AG04449 (cell line): ENCODE measurements around the gene MRFAP1L1.
"Not testable (repeated sequence)": the region's sequence is repeated elsewhere in the genome, so short reads cannot be mapped to it uniquely, and the experiment has no call there.

Experiments used
- CTCF ChIA-PET: fragments of 350-600 bp; formaldehyde crosslinking; extraction: SDS; loops from one replicate; lab custom pipeline; 2021; ENCODE audit warnings: antibody characterized with exemption; lab: Yijun Ruan, JAX
- POLR2A ChIA-PET: fragments of 400-600, 350-600 bp; formaldehyde crosslinking; extraction: SDS; loops from one replicate; lab custom pipeline; 2020; ENCODE audit warnings: antibody characterized with exemption, inconsistent platforms; lab: Yijun Ruan, JAX
- DNase-seq: peaks from one replicate; pipeline ENCODE4 v3.0.0-alpha.2; 2010; ENCODE audit warnings: low read depth, low spot score
- H3K4me3 ChIP-seq: 2 replicates; pipeline ENCODE4 v1.5.1; 2011; ENCODE audit warnings: low read depth, mild to moderate bottlenecking, control low read depth, low read length
- TF ChIP-seq, protein P1 (sequence below): IDR thresholded peaks from one replicate; pipeline ENCODE4 v1.5.1; 2011; ENCODE audit warnings: mild to moderate bottlenecking, moderate library complexity, low read length, control low read depth, inconsistent platforms; ENCODE audit not compliant: insufficient read depth; ENCODE audit errors: missing control alignments

Gene MRFAP1L1

DNA sequence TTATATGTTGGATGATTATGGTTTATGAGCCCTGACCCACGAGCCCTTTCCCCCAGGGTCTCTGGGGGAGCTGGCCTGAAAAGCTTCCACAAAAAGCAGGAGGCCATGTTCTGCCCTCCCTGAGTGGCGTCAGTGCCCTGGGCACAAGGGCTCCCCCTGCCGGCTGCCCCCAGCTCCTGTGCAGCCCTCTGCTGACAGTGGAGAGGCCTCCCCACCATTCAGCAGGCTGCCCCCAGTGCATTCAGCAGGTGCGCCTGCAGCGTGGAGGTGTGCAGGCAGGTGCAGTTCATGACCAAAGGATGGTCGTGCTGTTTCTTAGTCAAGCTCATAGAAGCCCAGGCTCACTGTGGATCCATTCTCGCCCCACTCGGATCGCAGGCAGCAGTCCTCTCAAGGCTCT, 28.5 kb downstream of the MRFAP1L1 start:
- TF ChIP-seq, protein P1, sequence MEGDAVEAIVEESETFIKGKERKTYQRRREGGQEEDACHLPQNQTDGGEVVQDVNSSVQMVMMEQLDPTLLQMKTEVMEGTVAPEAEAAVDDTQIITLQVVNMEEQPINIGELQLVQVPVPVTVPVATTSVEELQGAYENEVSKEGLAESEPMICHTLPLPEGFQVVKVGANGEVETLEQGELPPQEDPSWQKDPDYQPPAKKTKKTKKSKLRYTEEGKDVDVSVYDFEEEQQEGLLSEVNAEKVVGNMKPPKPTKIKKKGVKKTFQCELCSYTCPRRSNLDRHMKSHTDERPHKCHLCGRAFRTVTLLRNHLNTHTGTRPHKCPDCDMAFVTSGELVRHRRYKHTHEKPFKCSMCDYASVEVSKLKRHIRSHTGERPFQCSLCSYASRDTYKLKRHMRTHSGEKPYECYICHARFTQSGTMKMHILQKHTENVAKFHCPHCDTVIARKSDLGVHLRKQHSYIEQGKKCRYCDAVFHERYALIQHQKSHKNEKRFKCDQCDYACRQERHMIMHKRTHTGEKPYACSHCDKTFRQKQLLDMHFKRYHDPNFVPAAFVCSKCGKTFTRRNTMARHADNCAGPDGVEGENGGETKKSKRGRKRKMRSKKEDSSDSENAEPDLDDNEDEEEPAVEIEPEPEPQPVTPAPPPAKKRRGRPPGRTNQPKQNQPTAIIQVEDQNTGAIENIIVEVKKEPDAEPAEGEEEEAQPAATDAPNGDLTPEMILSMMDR, result no peak
- ChIA-PET POLR2A (no interaction called here), CTCF (interaction anchor here (1.3 kb wide), 1 partner anchor 192 kb away, joined by 5 read pairs; no protein-coding TSS in a partner anchor)
- H3K4me3 ChIP-seq, result no peak overlapping the region
- DNase-seq, result no peak

DNA sequence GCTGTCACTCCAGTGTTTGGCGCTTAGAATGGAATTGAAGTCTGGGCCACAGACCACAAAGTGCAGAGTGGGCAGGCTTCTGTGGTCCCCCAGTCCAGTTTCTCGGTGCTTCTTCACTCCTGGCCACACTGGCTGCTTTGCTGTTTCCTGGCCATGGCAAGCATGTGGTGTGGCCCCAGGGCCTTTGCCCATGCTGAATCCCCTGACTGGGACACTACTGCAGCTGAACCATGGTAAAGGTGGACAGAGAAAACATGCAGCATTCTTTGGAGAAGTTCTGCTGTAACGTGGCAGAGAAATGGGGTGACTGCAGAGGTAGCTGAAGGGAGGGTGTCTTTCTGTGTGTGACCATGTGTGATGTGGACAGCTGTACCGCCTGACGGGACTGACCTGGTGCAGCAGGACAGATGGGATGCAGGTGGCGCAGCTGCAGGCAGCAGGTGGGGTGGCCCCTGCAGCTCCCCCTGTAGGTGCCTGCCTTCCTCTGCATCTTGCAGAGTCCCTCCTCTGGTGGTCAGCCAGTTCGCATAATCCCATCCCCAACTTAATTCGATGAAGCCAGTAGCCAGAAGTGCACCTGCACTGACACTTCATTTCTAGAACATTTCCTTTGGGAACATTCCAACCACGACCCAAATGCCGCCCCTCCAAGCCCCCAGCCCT, 29.2 kb downstream of the MRFAP1L1 start:
- TF ChIP-seq, protein P1, result peak; percentile 10
- H3K4me3 ChIP-seq, result no peak overlapping the region
- ChIA-PET POLR2A (no interaction called here), CTCF (interaction anchor here (0.6 to 1.3 kb wide), 2 partner anchors 12 to 193 kb away, joined by 3 to 5 read pairs; no protein-coding TSS in a partner anchor)
- no peak for DNase-seq

DNA sequence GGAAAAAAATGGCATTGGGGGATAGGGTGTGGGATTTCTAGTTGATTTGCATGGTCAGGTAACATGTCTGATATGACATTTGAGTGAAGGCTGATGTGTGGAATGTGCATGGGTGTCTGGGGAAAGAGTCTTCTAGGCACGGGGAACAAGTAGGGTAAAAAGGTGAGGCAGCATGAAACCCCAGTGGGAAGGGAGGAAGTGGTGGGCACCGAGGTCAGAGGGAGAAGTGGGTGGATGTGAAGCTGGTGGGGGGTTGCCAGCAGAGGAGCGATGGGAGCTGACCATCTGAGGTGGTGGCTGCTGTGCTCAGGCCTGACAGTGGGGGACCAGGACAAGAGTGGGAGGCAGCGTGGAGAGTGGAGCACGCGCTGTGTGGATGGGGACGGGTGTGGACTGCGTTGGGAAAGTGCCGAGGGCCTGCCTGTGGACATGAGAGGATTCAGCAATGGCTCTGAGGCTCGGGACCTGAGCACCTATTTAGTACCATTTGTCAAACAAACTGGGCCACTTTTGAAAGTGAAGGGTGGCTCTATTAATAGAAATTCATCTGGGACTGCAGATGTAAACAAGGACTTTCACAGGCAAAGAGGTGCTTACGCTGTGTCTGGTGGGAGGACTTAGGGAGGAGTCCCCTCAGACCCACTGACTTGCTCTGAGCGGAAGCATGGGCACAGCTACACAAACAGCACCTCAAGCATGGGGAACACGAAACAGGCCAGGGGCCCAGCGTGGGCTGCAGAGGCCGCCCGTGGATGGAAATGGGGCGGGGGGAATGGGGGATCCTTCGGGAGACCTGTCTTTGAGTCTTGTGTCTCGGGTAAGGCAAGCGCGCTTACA, 32.7 kb downstream of the MRFAP1L1 start:
- no peak for DNase-seq
- TF ChIP-seq, protein P1, result no peak
- ChIA-PET POLR2A (no interaction called here), CTCF (interaction anchor here (2.0 to 2.5 kb wide), 2 partner anchors 7 to 14 kb away, joined by 6 to 8 read pairs; no protein-coding TSS in a partner anchor)
- H3K4me3 ChIP-seq, result no peak overlapping the region

DNA sequence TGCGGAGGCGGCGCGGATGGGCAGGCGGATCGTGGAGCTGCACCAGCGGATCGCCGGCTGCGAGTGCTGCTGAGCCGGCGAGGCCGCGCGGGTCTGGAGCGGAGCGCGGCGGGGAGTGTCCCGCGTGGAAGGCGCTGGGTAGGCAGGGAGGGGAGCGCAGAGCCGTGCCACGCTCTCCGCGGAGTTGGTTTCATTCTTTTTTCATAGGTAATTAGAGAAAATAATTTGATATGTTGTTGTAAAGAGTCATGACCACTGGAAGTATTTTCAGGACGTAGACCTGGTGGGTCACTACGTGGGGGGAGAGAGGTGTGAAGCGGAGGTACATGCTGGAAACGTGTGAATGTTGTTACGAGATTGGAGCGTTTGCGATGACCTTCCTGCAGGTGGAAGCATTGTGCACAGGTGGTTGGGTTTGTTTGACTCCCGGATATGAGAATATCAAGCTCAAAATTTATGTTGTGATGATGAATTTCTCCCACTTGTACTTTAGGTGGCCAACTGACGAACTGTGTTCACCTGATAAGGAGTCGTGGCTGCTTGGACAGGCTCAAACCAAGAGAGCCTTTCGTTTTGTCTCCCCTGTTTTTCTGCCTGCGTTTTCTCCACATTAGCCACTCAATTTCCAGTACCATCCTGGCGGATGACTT, 35.0 kb downstream of the MRFAP1L1 start:
- H3K4me3 ChIP-seq, result peak overlapping the region; percentile 73
- ChIA-PET POLR2A (interaction anchor here (1.5 to 1.8 kb wide), 5 partner anchors 10 to 42 kb away, joined by 3 to 9 read pairs (median 7); partner anchors contain the start of genes BLOC1S4 and MRFAP1), CTCF (interaction anchor here (0.7 to 2.5 kb wide), 7 partner anchors 9 to 199 kb away, joined by 3 to 8 read pairs (median 4); partner anchors contain the start of gene MRFAP1L1)
- no peak for DNase-seq
- TF ChIP-seq, protein P1, result peak; percentile 8

DNA sequence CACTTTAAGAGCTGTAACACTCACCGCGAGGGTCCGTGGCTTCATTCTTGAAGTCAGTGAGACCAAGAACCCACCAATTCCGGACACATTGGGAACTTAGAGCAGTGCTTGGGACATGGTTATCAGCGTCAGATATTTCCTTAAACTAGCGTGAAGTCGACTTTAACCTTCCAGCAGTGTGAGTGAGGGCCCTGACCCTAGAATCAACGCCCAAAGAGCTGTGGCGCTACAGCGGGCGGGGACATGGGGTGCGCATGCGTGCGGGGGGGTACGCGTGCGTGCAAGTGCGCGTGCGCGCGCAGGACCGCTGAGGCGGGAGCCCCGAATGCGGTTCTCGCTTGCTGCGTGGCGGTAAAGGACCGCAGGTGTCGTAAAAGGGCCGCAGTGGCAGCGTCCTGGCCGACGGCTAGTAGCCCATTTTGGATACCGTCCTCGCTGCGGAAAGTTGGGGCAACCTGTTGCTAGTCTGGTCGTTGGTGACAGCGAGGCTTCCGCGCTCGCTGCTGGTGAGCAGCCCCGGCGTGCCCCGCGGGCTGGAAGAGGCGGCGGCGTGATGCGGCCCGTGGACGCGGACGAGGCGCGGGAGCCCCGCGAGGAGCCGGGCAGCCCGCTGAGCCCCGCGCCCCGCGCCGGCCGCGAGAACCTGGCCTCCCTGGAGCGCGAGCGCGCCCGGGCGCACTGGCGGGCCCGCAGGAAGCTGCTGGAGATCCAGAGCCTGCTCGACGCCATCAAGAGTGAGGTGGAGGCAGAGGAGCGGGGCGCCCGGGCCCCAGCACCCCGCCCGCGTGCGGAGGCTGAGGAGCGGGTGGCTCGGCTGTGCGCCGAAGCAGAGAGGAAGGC, 35.8 kb downstream of the MRFAP1L1 start:
- TF ChIP-seq, protein P1, result no peak
- ChIA-PET CTCF (interaction anchor here (1.0 to 2.5 kb wide), 5 partner anchors 10 to 31 kb away, joined by 3 to 8 read pairs (median 6); no protein-coding TSS in a partner anchor), POLR2A (interaction anchor here (0.6 to 1.8 kb wide), 13 partner anchors 9 to 738 kb away, joined by 3 to 13 read pairs (median 4); partner anchors contain the start of genes BLOC1S4, MRFAP1 and MRFAP1L1)
- H3K4me3 ChIP-seq, result peak overlapping the region; percentile 73
- DNase-seq, result peak; percentile 74

DNA sequence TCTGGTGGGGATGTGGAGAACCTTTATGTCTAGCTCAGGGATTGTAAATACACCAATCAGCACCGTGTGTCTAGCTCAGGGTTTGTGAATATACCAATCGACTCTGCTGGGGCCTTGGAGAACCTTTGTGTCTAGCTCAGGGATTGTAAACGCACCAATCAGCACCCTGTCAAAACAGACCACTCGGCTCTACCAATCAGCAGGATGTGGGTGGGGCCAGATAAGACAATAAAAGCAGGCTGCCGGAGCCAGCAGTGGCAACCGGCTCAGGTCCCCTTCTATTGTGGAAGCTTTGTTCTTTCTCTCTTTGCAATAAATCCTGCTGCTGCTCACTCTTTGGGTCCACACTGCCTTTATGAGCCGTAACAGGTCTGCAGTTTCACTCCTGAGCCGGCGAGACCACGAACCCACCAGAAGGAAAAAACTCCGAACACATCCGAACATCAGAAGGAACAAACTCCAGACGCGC, 36.4 kb downstream of the MRFAP1L1 start:
- H3K4me3 ChIP-seq, result peak overlapping the region; percentile 73
- ChIA-PET CTCF (interaction anchor here (1.6 kb wide), 1 partner anchor 9 kb away, joined by 6 read pairs; no protein-coding TSS in a partner anchor), POLR2A (interaction anchor here (0.7 to 1.8 kb wide), 11 partner anchors 9 to 111 kb away, joined by 3 to 13 read pairs (median 4); partner anchors contain the start of genes BLOC1S4, MRFAP1 and MRFAP1L1)
- DNase-seq, result not testable (repeated sequence)

DNA sequence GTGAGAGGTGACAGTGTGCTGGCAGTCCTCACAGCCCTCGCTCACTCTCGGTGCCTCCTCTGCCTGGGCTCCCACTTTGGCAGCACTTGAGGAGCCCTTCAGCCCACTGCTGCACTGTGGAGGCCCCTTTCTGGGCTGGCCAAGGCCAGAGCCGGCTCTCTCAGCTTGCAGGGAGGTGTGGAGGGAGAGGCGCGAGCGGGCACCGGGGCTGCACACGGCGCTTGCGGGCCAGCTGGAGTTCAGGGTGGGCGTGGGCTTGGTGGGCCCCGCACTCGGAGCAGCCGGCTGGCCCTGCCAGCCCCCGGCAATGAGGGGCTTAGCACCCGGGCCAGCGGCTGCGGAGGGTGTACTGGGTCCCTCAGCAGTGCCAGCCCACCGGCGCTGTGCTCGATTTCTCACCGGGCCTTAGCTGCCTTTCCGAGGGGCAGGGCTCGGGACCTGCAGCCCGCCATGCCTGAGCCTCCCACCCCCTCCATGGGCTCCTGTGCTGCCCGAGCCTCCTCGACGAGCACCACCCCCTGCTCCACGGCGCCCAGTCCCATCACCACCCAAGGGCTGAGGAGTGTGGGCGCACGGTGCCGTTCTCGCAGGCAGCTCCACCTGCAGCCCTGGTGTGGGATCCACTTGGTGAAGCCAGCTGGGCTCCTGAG, 37.0 kb downstream of the MRFAP1L1 start:
- ChIA-PET CTCF (interaction anchor here (1.5 to 1.6 kb wide), 2 partner anchors 9 to 14 kb away, joined by 6 read pairs; no protein-coding TSS in a partner anchor), POLR2A (interaction anchor here (0.7 to 1.8 kb wide), 7 partner anchors 9 to 44 kb away, joined by 3 to 13 read pairs (median 5); partner anchors contain the start of genes BLOC1S4, MRFAP1 and MRFAP1L1)
- not testable (repeated sequence) for H3K4me3 ChIP-seq, DNase-seq
